GM23338 (cell line): ENCODE measurements around the gene LCP1.
"Not testable (repeated sequence)": the region's sequence is repeated elsewhere in the genome, so short reads cannot be mapped to it uniquely, and the experiment has no call there.

ENCODE experiments used
- CTCF ChIP-seq, 2 experiments: fragments of 200-600 bp in 1 of 2; sonication (generic) in 1 of 2; conservative IDR thresholded peaks; 2 replicates each; pipeline versions ENCODE4 v1.5.1 to v1.6.1; 2016 to 2017; ENCODE audit warnings: antibody characterized with exemption in 2 of 2, low read depth in 2 of 2, mild to moderate bottlenecking in 2 of 2, moderate library complexity in 1 of 2
- EZH2phosphoT487 ChIP-seq: fragments of 200-600 bp; sonication (generic); IDR thresholded peaks from one replicate; pipeline ENCODE4 v1.8.1; 2018; ENCODE audit warnings: antibody characterized with exemption; ENCODE audit not compliant: unreplicated experiment
- POLR2AphosphoS5 ChIP-seq: IDR thresholded peaks from 2 replicates; pipeline ENCODE4 v1.6.1; 2016; ENCODE audit warnings: antibody characterized with exemption, low read depth
- REST ChIP-seq: IDR thresholded peaks from one replicate; pipeline ENCODE4 v1.6.1; 2018; ENCODE audit warnings: antibody characterized with exemption; ENCODE audit not compliant: unreplicated experiment

DNA sequence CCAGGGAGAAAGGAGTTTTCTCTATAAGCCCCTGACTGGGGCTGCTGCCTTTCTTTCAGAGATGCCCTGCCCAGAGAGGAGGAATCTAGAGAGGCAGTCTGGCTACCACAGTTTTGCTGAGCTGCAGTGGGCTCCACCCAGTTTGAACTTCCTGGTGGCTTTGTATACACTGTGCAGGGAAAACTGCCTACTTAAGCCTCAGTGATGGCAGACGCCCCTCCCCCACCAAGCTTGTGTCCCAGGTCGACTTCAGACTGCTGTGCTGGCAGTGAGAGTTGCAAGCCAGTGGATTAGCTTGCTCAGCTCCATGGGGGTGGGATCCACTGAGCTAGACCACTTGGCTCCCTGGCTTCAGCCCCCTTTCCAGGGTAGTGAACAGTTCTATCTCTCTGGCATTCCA is 38.3 kb upstream of the LCP1 start:
- TF ChIP-seq REST; EZH2phosphoT487; POLR2AphosphoS5; CTCF (conservative IDR thresholded peaks at IDR 0.05; ENCODE audit: low read depth in 2 of 2): not testable (repeated sequence)
